Measurements from ENCODE around the gene LBHD2. TPM values are rescaled to one million over a fixed set of nuclear protein-coding genes. Genes with fewer than 3 reads are reported as not detected.

LBHD2 gene
- total and polyA plus RNA-seq, 10 of the 15 experiments (the other 5 are each of a cell fraction or from before 2014, with no cell fraction given): not detected

GRCh38 chr14:103099081-103099732 lies 15.2 kb downstream of the LBHD2 start:
- in situ Hi-C loops (cut with MboI) (no loop called here), intact Hi-C loops (cut with micrococcal nuclease; ENCODE audit: unreplicated experiment) (no loop called here)
- no TSS peak for BruUV-seq (replicated peaks)
- H3K4me1 ChIP-seq (ENCODE audit: control insufficient read depth, insufficient read depth, low read length): peaks cover 21% of the 10 kb centered on the region
- SMC1A ChIA-PET (ENCODE audit: uncharacterized antibody, unreplicated experiment): interaction anchor here (1.6 to 1.8 kb wide), 2 partner anchors 24 to 404 kb away, joined by 3 to 5 read pairs; no protein-coding TSS in a partner anchor
- peaks cover 1 to 7% of the 10 kb centered on the region in 2 experiments; a peak in 2 of 4 replicates for H3K27me3 ChIP-seq (replicated peaks in 1 of 2; ENCODE audit: control insufficient read depth in 2 of 2, insufficient read depth in 2 of 2, low read length in 1 of 2)
- DNase-seq (ENCODE audit: low read depth, low spot score) (no peak), ATAC-seq (no peak), FAIRE-seq (no peak)
- no peaks in the 10 kb centered on the region for H3K36me3 ChIP-seq (ENCODE audit: control insufficient read depth in 2 of 2, insufficient read depth in 2 of 2, low read length in 1 of 2)
- RAD21 ChIA-PET (ENCODE audit: unreplicated experiment): interaction anchor here (0.6 to 3.2 kb wide), 2 partner anchors 25 to 86 kb away, joined by 3 to 14 read pairs; no protein-coding TSS in a partner anchor
- H3K4me3 ChIP-seq: no peak overlapping the region
- H3K79me2 ChIP-seq (ENCODE audit: control insufficient read depth, insufficient read depth, low read length): no peaks in the 10 kb centered on the region
- H3K9me3 ChIP-seq (replicated peaks; ENCODE audit: control insufficient read depth, insufficient read depth, low read length): no peaks in the 10 kb centered on the region
- H3K27ac ChIP-seq (ENCODE audit: control insufficient read depth, insufficient read depth): no peak overlapping the region
- H4K20me1 ChIP-seq (ENCODE audit: control insufficient read depth, insufficient read depth): no peaks in the 10 kb centered on the region
- no peak overlapping the region for H2AFZ ChIP-seq (ENCODE audit: control insufficient read depth, low read depth, low read length)
- CTCF ChIA-PET: interaction anchor here (1.1 to 2.5 kb wide), 6 partner anchors 20 to 85 kb away, joined by 3 to 23 read pairs (median 8); no protein-coding TSS in a partner anchor
- no peak overlapping the region for H3K9ac ChIP-seq (ENCODE audit: control insufficient read depth, insufficient read depth, low read length)
- no peak overlapping the region for H3K4me2 ChIP-seq (ENCODE audit: control insufficient read depth, insufficient read depth)
- POLR2A ChIA-PET: no interaction called here
- 67% methylated on average over 11 of the region's 12 CpGs for WGBS (ENCODE audit: insufficient coverage, insufficient replicate concordance, low lambda C conversion rate, missing lambda C conversion rate)
- no peak for TF ChIP-seq PRDM15 (CRISPR knock-in tag; IDR thresholded peaks at IDR 0.05)
- no peak for TF ChIP-seq CHD4 (IDR thresholded peaks at IDR 0.05)
- TF ChIP-seq TCF12 (IDR thresholded peaks at IDR 0.05; ENCODE audit: low read depth, low read length): no peak
- TF ChIP-seq E2F4 (IDR thresholded peaks at IDR 0.05; ENCODE audit: low read depth, low read length): no peak
- no peak for TF ChIP-seq HDAC2 (IDR thresholded peaks at IDR 0.05)
- no peak for TF ChIP-seq ESRRA (IDR thresholded peaks at IDR 0.05; ENCODE audit: low read length)
- TF ChIP-seq PKNOX1 (IDR thresholded peaks at IDR 0.05): no peak
- TF ChIP-seq STAT1 (conservative IDR thresholded peaks at IDR 0.05): no peak
- no peak for TF ChIP-seq E4F1 (IDR thresholded peaks at IDR 0.05; ENCODE audit: borderline replicate concordance, partially characterized antibody)
- TF ChIP-seq GABPA (IDR thresholded peaks at IDR 0.05; ENCODE audit: low read depth): no peak
- no peak for TF ChIP-seq REST (IDR thresholded peaks at IDR 0.05; ENCODE audit: low read depth, low read length)
